NCI-H2081 (cell line): ENCODE measurements around the gene OSBPL3.

Source experiments
- DNase-seq, 2 experiments: peaks; one replicate each; lab custom pipeline; 2025; lab: John Stamatoyannopoulos, UW

Gene OSBPL3

GRCh38 chr7:24828891-24829661 lies 150.9 kb downstream of the OSBPL3 start:
- DNase-seq: peak; percentile 41 to 82

GRCh38 chr7:24827589-24827988 lies 152.4 kb downstream of the OSBPL3 start:
- no peak for DNase-seq

- DNase-seq: no peak
Measured at GRCh38 chr7:24827027-24827426, 153.0 kb downstream of the OSBPL3 start.

- DNase-seq: no peak
Measured at GRCh38 chr7:24826662-24827020, 153.3 kb downstream of the OSBPL3 start.

DNA sequence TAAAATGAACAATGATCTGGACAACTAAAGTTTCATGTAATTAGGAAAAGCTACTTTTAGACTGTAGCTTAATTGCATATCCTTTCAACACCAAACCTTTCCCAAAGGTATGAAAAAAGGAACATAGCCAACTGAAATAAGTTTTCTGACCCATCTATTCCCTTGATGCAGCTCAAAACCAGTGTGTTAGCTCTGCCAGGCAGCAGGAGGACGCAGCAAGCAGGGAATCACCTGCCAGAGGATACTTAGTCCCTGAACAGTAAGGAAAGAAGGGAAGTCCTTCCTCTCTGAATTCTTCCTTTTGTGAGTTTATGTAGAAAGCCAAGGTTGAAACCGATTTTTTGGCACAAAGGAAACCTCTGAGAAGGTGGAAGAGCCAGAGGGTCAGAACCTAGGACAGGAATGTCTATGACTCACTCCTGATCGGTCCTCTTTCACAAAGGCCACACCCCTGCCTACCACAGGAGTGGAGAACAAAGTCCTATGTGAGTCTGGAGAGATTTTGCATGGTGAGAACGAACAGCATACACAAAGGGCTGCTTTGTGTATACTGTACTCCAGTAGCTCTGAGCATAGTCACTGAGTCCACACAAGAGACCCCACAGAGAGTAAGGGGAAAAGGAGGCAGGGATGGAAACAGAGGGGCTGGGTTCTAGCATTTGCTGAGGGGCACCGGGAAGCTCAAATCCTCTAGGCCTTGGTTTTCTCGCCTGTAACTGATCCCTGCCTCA lies 153.9 kb downstream of the OSBPL3 start:
- DNase-seq: no peak

DNA sequence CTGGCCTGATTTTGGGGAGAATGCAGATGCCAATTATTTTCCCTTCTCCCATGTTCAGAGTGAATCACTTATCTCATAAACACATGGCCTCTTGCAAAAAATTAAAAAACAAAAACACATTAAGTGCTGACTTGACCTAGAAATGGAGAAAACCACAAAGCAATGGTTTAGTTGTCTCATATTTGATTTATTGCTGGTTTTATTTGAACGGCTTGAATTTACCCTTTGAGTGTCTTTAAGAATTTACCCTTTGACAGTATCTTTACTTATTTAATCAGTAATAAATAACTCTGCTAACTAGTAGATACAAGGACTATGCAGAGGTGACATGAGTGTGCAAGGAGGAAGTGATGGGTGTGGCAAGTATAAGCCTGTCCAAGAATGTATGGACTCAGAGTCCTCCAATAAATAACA lies 154.6 kb downstream of the OSBPL3 start:
- no peak for DNase-seq

- DNase-seq: no peak
Measured at GRCh38 chr7:24824896-24825295, 155.1 kb downstream of the OSBPL3 start.

DNA sequence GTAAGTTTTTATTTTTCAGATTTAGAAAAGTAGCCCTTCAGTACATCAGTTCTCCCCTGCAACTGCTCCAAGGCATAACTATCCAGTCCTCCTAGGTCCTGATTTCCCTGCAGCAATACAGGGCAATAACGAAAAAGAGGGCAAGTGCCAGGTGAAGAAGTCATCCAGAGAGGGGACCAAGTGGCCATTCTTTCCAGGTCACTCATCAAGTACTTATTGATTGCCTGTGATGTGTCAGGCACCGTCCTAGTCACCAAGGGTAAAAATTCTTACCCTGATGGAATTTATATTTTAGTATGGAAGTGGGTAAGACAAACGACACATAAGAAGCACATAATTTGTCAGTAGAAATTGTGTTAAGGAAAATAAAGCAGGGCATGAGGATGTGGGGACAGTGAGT lies 155.6 kb downstream of the OSBPL3 start:
- DNase-seq: no peak

- DNase-seq: no peak
Measured at GRCh38 chr7:24821754-24822054, 158.3 kb downstream of the OSBPL3 start.

DNA sequence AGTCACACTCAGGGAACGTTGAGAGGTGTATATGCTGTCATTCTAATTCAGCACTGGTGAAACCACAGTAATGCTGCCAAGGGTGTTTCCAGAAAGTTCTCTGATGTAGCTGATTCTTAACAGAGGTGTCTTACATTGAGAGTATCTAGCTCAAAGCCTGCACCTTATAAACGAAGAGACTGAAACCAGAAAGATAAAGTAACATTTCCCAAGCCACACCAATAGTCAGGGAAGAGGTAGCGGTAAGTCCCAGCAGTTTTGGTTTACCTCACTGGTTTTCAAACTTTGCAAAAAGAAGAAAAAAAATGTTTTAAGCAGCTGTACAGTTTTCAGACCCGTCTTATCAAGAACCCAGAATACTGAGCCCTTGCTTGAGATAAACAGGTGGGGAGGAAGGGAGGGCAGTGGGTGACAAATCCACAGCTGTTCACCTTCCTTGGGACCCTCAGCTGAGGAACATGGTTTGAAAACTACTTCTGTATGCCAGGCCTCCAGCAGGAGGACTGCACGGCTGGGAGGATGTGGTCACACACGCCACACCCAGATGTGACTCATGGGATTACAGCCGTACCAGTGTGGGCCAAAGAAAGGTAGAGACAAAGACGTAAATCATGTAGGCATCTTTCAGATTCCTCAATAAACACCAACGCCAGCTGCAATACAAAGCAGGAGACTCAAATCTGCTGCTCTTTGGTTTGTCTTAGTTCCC lies 158.8 kb downstream of the OSBPL3 start:
- no peak for DNase-seq

- peak in 1 of 2 experiments; percentile 40 for DNase-seq
Measured at GRCh38 chr7:24820730-24821044, 159.3 kb downstream of the OSBPL3 start.

GRCh38 chr7:24819916-24820689 lies 159.9 kb downstream of the OSBPL3 start:
- peak; percentile 94 to 95 for DNase-seq

DNA sequence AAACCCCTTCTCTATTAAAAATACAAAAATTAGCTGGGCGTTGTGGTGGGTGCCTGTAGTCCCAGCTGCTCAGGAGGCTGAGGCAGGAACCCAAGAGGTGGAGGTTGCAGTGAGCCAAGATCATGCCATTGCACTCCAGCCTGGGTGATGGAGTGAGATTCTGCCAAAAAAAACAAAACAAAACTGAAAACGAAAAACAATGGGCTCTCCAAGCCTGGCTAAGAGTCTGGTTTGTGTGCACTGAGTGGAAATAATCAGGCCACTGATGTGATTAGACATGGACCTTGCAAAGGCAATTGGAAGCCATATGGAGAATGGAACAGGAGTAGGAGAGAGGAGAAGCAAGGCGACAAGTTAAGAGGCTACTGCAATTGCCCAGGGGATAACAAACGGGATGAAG lies 162.6 kb downstream of the OSBPL3 start:
- no peak for DNase-seq

DNA sequence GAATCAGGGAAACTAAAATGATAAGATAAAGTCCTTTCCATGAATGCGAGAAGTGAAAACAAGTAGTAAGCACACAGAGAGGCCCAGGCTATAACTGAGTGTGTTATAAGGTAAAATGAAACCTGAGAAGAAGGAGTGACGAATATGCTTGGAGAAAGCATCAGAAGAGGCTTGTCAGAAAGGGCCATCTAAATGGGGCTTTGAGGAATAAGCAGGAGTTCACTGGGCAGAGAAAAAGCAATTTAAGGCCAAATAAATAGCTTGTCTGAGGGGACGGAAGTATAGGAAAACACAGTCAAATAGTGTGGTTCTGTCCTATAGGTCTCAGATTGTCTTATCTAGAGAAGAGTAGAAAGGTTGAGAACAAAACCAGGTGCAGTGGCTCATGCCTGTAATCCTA lies 163.1 kb downstream of the OSBPL3 start:
- DNase-seq: no peak

DNA sequence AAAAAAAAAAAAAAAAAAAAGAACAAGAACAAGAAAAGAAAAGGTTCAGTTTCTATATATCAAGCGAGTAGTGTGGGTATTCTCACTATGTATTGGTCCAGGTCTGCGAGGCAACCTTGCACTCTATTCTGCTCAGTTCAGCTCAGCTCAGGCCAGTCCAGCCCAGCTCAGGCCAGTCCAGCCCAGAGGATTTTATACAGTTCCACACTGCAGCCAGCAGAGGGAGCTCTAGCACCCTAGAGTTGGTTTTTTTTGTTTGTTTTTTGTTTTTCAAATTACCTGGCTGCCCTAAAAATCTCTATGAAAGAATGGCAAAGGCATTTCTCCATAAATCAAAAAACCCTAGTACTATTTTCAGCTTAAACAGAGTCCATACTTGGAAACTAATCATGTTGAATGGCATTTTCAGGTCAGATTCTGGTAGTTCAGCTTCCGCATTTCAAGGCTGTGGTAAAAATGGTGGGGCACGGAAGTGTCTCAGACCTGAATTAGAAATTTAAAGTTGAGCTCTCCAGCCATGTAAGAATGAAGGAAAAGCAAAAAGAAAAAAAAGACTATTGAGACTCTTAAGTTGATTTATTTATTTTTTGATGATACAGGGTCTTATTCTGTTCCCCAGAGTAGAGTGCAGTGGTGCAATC lies 167.6 kb downstream of the OSBPL3 start:
- DNase-seq: peak; percentile 51 to 62

DNA sequence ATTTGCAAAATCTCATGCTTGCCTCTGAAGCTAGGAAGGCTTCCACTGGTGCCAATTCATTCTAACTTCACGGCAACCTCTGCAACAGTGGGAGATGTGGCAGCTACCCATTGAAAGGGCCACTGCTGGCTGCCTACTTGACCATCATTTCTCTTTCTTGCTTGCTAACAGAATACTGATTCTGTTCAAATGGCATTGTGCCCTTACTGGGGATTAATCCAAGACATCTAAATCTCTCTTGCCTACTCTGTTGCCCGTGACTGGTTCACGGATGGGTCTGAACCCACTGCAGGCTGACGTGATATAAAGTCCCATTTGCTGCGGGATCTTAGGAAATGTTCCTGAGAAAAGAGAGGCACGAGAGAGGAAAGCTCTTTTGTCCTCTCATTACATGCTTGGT lies 171.5 kb downstream of the OSBPL3 start:
- DNase-seq: no peak

GRCh38 chr7:24802300-24802699 lies 177.7 kb downstream of the OSBPL3 start:
- no peak for DNase-seq

- no peak for DNase-seq
Measured at GRCh38 chr7:24801883-24802282, 178.1 kb downstream of the OSBPL3 start.

GRCh38 chr7:24800667-24801066 lies 179.3 kb downstream of the OSBPL3 start:
- no peak for DNase-seq

DNA sequence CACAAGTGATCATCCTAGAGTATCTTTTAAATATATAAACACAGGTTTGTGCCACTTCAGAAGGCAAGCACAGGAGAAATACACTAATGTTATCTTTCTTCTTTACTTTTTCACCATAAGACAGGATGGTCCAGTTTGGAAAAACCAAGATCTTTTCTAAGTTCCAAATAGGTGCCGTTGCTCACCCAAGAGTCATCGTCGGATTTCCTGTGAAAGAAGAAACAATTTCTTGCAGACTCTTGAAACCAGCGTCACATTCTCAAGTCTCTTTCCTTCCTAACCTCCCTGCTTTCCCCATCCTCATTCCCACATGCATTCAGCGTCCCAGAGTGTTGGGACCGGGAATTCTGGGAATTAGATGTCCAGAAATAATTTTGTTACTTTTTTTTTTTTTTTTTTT lies 179.9 kb downstream of the OSBPL3 start:
- DNase-seq: no peak

DNA sequence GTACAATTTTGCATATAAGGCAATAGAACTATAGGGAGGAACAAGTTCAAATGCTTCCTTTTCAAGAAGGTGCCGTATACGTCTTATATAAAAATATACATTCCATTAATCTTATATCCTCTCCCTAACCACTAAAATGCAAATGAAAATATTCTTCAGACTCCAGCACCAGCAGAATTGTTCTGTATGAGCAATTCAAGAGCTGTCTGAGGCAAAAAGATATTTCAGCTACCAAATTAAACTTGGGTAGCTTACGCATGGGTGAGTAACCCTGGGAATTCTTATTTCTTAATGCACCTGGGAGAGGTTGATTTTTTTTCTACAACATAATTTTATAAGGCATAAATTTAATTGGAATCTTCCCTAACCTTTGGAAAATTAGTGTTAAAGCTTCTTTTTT lies 180.5 kb downstream of the OSBPL3 start:
- no peak for DNase-seq

DNA sequence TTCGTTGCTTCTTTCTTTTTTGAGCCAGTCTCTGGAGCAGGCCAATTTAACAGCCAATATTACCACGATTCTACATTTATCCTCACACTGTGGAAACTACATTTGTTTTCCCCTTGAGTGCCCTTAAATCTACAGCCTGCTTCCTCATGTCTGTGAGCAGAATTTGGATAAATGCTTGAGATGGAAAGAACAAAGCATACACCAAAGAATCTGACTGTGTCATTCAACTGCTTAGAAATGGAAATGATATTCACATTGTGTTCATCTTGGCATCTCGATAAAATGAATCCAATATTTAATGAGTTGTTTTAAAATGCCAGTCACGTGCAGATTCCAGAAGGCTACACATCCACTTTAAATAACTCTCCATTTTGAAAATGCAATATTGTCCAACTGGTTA lies 181.7 kb downstream of the OSBPL3 start:
- no peak for DNase-seq
